Stimulated activated CD8-positive, alpha-beta memory T cell treated with anti-CD3 and anti-CD28 coated beads, Interleukin-12 subunit alpha, Interleukin-12 subunit beta, amount 100 ng/mL, for 24 hours (primary cell): Measurements from ENCODE around the gene KIF4A.
"Not testable (repeated sequence)": the region's sequence is repeated elsewhere in the genome, so short reads cannot be mapped to it uniquely, and the experiment has no call there.

Experiments
- DNase-seq: peaks from one replicate; pipeline ENCODE4 v3.0.0-alpha.2; 2020; ENCODE audit errors: extremely low read depth

KIF4A gene, protein sequence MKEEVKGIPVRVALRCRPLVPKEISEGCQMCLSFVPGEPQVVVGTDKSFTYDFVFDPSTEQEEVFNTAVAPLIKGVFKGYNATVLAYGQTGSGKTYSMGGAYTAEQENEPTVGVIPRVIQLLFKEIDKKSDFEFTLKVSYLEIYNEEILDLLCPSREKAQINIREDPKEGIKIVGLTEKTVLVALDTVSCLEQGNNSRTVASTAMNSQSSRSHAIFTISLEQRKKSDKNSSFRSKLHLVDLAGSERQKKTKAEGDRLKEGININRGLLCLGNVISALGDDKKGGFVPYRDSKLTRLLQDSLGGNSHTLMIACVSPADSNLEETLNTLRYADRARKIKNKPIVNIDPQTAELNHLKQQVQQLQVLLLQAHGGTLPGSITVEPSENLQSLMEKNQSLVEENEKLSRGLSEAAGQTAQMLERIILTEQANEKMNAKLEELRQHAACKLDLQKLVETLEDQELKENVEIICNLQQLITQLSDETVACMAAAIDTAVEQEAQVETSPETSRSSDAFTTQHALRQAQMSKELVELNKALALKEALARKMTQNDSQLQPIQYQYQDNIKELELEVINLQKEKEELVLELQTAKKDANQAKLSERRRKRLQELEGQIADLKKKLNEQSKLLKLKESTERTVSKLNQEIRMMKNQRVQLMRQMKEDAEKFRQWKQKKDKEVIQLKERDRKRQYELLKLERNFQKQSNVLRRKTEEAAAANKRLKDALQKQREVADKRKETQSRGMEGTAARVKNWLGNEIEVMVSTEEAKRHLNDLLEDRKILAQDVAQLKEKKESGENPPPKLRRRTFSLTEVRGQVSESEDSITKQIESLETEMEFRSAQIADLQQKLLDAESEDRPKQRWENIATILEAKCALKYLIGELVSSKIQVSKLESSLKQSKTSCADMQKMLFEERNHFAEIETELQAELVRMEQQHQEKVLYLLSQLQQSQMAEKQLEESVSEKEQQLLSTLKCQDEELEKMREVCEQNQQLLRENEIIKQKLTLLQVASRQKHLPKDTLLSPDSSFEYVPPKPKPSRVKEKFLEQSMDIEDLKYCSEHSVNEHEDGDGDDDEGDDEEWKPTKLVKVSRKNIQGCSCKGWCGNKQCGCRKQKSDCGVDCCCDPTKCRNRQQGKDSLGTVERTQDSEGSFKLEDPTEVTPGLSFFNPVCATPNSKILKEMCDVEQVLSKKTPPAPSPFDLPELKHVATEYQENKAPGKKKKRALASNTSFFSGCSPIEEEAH

DNA sequence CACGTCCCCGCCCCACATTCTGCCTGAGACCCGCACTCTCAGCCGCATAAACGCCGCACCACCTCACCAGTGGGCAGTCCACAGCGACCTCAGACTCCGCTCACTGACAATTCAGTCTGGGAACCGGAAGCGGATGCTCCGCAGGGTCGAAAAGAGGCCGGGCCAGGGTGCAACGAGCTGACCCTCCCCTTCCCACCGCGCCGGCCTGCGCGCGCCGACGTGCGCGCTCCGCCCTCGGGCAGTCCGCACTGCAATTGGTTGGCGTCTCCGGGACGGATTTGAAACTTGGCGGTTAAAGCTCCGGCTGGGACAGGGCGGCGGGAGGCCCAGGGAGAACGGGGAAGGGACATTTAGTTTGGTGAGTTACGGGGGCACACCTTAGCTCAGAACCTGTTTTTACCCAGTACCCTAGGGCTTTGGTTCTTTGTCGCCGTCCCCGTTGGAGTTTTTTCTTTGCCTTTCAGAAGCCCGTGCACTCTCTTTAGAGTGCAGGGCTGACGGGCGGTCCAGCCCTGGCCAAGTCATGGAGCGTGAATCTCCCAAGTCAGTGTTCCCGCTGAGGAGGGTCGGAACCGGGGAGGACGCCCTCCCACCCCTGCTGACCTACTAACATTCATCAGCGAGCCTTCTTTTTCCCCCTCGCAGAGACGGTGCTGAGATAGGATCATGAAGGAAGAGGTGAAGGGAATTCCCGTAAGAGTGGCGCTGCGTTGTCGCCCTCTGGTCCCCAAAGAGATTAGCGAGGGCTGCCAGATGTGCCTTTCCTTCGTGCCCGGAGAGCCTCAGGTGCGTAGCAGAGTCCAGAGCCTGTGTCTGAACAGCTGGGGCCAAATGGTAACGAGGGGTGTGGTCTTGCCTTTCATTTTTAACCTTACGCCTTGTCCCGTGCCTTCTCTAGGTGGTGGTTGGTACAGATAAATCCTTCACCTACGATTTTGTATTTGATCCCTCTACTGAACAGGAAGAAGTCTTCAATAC is at the start of gene KIF4A, which contains the start of gene PDZD11:
Gene KIF4A, plus strand, starts transcription at position 312 of the 978 bp plus-strand sequence. Its CDS starts 355 bp downstream, at position 667.
Gene PDZD11, minus strand, starts transcription at position 135 of the 978 bp plus-strand sequence. CDS start 586 bp downstream, outside the sequence.
- DNase-seq = peak; percentile 58

DNA sequence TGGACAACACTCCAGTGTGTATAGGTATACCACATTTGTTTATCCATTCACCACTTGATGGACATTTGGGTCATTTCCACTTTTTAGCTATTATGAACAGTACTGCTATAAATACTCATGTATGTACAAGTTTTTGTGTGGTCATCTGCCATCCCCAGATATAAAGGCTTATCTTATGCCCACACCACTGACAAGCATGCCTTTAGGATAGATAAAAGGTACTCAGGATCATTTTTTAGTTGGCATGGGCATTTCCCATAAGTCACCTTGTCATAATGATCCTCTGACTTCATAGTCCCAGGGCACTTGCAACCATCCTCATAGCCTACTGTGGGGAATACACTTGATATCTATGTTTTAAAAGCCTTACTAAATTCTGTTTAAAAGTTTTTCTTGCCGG is 49.2 kb upstream of the KIF4A start:
- DNase-seq = no peak

DNA sequence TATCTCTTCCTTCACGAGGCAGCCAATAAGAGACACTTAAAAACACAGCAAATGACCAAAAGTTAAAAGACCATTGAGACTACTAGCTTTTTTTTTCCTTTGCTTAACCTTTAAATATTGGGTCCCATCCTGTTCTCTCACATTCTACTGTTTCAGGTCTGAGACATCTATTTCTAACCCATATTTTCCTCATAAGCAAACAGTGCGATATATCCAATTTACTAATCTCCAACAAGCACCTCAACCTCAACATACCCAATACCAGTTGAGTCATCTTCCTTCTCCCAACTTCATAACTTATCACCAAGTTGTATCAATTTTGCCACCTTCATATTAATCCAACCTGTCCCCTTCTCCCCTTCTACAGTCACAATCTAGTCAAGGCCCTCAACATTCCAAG is 48.4 kb upstream of the KIF4A start:
- no peak for DNase-seq

DNA sequence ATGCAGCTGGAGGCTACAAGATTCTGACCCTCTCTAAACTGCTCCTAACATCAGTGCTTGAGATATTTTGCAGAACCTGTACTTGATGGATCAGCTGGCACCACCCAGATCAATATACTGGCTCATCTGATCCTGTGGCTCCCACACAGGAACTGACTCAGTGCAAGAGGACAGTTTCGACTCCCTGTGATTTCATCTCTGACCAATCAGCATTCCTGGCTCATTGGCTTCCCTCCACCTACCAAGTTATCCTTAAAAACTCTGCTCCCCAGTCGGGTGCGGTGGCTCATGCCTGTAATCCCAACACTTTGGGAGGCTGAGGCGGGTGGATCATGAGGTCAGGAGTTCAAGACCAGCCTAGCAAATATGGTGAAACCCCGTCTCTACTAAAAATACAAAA is 46.3 kb upstream of the KIF4A start:
- DNase-seq = not testable (repeated sequence)

DNA sequence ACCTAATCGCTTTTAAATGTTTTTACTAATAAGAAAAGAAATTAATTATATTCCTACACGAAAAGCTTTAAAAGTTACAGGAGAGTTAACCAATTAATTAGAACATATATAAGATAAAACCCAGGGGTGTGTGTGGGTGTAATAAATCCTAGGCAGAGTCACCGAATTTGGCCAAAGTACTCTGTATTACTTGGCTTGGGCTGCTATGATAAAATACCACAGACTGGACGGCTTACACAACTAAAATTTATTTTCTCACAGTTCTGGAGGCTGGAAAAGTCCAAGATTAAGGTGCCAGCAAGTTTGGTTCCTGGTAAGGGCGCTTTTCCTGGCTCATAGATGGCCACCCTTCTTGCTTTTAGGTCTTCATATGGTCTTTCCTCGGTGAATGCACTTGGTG is 45.0 kb upstream of the KIF4A start:
- no peak for DNase-seq

DNA sequence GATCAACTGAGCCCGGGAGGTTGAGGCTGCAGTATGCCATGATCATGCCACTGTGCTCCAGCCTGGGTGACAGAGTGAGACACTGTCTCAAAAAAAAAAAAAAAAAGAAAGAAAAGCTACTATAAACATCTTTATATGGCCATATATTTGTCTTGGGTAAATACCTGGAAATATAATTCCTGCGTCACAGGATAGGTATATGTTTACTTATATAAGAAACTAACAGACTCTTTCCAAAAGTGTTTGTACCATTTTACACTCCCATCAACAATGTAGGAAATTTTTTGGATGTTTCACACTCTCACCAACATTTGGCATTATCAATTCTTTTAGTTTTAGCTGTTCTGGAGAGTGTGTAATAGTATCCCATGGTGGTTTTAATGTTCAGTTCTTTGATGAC is 42.7 kb upstream of the KIF4A start:
- DNase-seq = no peak

DNA sequence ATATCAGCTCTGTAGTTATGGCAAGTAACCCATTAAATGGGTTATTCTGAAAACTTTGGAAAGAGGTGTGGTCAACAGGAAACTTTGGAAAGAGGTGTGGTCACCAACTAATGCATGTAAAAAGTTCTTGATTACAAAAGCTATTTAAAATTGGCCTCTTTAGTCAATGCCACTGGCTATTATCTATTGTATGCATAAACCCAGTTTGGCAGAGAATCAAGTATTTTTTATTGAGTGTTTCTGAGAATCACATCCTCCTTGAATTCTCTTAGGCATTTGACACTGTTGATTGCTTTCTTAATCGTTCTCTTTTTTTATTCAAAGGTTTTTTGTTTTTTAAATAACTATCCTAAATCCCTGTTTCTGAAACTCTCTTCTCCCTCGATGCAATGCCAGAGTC is 37.4 kb upstream of the KIF4A start:
- DNase-seq = no peak

DNA sequence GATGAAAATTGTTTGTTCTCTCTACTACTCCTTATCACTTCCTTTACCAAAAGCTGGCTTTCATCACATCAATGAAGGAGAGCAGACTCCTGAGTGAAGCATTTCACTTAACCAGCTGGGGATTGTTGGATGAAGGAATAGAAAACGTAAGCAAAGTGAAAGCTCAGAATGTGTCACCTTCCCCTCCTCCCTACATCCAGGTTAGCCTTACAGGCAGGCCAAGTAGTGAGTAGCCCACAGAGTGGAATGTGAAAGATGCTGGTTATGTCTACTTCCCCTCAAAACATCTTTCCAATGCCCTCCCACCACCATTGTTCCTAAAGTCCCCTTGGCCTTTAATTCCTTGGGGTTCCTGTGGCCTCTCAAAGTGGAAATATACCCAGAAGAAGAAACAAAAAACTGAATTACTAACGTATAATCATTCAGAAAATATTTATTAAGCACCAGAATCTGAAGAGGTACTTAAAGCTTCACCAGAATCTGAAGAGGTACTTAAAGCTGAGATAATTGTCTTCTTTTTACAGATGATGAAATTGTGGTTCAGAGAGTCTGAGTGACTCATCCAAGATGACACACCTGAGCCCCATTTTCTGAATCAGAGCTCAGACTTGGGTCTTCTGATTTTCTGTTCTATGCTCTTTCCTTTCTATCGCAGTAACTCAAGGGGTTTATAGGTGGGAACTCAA is 36.4 kb upstream of the KIF4A start:
- DNase-seq = no peak

DNA sequence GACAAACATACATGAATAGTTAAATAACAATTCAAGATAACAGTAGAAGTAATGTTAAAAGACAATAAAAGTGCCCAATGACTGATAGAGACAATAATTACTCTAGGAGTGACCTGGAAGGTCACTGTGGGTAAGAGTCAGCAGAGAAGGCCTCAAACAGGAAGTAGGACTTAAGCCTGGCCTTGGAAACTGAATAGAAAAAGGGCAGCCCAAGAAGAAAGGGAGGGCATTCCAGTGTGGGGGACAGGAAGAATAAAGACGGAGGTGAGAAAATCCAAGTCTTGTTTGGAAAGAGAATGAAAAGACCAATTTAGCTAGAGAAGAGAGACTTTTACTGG is 35.9 kb upstream of the KIF4A start:
- DNase-seq = no peak

DNA sequence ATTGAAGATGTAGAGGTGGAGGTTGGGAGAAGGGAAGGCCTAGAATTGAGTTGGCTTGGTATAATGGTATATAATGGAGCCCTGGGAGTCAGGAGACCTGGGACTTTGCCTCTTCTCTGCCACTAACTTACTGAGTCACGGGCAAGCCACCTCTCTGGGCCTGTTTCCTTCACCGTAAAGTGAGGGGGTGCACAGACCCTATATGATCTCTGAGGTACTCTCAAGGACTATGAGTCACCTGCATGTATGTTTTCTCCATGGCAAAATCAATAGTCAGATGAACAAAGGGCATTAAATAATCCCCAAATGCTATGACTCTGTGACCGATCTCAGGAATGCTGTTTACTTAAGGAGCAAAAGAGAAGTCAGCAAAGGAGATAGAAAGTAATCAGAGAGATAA is 35.0 kb upstream of the KIF4A start:
- DNase-seq = no peak

DNA sequence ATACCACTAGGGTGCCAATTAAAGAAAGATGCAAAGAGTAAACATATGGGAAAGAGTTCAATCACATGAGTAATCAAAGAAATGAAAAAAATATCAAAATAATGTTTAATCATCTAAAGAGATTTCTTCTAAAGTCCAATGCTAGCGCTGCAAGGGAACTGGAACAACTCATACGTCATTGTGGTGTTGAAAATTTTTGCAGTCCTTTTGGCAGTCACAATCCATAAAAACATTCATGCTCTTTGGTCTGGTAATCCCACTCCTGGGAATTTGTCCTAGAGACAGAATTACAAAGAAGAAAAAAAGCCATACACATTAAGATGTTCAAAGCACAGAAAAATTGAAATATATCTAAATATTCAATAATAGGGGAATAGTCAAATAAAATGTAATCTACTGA is 34.5 kb upstream of the KIF4A start:
- no peak for DNase-seq

DNA sequence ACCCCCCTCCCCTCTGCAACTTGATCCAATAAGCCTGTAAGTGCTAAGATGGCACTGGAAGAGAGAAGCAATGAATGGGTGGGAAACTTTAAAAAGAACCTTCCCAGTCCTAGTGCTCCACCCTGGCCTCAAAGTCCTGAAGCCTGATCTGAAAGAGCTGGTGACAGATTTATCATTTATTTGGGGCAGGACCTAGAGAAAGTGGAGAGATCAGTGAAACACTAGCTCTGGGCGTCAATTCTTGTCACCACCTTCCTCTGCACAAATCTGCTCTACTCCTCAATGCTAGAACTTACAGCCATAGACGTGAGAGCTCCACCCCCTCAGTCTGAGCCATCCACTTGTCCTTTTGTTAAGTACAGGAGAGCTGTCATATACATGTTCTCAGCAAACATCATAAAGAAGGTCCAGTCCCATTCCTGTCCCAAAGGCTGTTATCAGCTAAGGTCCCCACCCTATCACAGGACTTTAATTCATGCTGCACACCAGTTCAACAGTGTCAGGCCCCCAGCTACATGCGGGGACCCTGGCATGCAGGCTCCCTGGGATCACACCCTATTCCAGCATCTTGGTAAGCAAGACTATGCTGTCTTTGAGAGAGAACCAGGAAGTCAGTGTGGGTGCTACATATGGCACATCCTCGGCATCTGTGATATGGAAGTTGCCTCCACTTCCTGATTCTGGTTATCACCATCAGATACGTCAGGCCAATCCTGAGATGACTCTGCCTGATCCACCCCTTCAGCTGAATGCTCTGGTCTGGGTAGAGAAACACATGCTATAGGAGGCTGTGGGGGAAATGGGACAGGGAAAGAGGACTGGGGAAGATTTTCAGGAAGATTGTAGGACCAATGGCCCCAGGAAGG is 32.2 kb upstream of the KIF4A start:
- DNase-seq = no peak

DNA sequence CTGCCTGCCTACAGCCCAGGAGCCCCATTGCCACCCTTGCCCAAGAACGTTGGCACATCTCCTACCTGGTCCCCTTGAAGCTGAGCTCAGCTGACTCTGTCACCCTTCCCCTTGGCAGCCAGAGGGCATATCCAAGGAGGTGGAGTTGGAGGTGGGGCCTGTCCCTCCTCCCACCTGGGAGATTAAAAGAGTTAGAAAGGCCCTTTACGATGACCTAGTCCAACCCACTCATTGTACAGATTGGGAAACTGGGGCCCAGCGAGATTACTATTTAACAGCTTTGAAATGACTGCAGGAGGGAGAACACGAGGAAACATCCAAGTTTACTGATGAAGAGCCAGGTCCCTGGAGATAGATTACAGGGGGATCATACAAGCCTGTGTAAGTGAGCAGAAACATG is 29.8 kb upstream of the KIF4A start, which contains the start of gene P2RY4:
Gene P2RY4, minus strand, starts transcription at position 101 of the 400 bp plus-strand sequence. CDS start 580 bp downstream, outside the sequence.
- no peak for DNase-seq

DNA sequence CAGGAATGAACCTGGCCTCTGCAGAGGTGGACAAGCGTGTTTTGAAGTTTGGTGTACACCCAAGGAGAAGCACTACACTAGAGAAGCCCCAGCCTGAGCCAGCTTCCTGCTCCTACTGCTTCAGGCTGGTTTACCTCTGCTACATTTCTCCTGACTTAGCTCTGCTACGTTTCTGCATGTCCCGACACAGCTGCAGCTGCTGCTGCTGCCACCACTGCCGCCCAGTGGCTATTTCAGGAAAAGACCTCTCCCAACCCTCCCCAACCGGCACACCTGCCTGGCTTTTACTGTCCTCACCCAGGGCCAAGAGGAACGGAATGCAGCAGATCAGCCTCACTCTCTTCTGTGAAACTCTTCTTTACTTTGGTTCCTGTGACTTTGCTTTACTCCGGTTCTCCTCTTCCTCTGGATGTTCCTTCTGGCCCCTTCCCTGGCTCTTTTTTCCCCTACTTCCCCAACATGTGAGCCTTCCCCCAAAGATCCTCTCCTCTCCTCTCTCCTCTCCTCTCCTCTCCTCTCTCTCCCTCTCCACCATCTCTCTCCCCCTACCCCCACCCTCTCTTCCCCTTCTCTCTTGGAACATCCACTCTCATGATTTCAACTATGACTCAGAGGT is 26.8 kb upstream of the KIF4A start:
- no peak for DNase-seq

DNA sequence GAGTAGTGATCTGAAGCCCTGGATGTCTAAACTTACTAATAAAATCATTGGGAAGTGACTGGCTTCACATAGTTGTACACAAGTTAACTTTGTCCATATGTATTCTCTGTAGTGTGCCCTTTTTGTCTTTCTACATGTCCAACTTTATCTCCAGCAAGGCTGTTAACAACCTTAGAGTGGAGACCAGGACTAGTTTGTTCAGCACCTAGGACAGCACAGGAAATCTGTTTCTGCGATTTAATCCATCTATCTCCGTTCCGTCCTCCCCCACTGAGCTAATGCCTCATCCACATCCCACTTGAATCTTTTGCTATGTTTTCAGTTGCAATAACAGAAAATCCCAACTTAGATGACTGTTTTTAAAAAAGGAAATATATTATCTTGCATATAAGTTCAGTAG is 25.1 kb upstream of the KIF4A start:
- DNase-seq = no peak

DNA sequence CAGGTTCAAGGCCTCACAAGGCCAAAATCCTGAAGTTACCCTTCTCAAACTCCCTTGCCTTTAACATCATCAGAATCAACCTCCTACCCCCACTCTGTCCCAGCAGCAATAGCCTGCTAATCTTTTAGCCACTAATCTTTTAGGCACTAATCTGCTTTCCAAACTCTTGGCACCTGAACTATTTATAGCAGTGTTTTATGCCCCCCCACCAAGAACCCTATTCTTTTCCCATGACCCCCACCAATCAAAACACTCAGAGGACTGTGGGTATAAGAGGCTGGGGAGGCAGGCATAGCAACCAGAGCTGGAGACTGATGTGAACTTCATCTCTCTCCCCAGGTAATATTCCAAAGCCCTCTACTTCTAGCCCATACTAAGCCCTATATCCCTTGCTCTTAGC is 21.9 kb upstream of the KIF4A start, which contains the start of gene ARR3:
Gene ARR3, plus strand, starts transcription at position 301 of the 400 bp plus-strand sequence. CDS start 1,052 bp downstream, outside the sequence.
- DNase-seq = no peak

DNA sequence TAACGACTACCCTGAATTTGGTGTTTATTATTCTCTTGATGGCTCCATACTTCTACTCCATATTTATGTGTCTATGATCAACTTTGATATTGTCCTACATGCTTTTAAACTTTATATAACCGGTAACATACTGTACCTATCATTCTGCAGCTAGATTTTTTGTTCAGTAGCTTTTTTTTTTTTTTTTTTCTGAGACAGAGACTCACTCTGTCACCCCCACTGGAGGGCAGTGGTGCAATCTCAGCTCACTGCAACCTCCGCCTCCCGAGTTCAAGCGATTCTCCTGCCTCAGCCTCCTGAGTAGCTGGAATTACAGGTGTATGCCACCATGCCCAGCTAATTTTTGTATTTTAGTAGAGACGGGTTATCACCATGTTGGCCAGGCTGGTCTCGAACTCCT is 15.9 kb upstream of the KIF4A start:
- not testable (repeated sequence) for DNase-seq

DNA sequence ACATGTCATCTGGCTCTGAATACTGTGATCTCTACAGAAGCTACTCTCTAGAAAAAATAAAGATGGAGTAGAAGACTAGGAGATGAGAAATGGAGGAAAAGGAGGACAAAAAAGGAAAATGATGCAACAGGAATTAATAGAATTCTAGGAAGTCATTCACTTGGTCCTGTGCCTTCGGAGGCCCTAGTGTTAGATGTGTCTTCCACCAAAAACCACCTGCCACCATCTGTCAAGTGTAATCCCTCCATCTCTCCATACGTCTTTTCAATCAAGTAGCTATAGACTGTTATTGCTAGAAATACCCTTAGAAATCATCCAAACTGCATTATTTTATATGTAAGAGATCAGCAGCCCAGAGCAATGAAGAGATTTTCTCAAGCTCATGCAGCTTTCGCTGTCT is 10.8 kb upstream of the KIF4A start:
- DNase-seq = no peak

DNA sequence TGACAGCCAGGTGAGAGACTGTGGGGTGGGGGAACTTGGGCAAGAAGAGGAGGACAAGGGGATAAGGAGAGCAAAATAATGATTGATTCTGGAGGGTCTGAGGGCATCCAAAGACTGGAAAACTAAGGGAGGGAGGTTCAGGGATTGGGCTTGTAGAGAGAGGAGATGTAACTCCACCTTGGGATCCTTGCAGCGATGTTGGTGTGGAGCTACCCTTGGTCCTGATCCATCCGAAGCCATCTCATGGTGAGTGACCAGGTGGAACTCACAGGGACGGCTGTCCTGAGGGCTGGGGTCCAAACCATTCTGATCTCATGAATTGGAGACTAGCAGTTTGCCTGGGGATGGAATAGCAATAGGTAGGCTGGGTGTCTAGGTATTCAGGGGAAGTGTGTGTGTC is 9.3 kb upstream of the KIF4A start:
- DNase-seq = no peak
